SK-N-SH treated with all-trans-retinoic acid at 6 μM for 48 hours (cell line): Measurements from ENCODE around the gene PDLIM4.

Experiments used
- ATAC-seq: fragments of 200-7000 bp; cut with Tn5 transposase; 3 replicates; pipeline ENCODE4 v1.9.1; 2020; ENCODE audit warnings: mild to moderate bottlenecking, moderate library complexity
- ARNTL ChIP-seq: fragments of 450-650 bp; formaldehyde crosslinking; IDR thresholded peaks from 2 replicates; pipeline ENCODE4 v1.5.0; 2020; ENCODE audit warnings: low read depth, mild to moderate bottlenecking, moderate library complexity, borderline replicate concordance
- CREB5 ChIP-seq: fragments of 250-450 bp; sonication (Bioruptor Pico); IDR thresholded peaks from 2 replicates; pipeline ENCODE4 v1.5.1; 2020; ENCODE audit warnings: low read depth, mild to moderate bottlenecking, moderate library complexity
- CSDC2 ChIP-seq: fragments of 250-450 bp; sonication (Bioruptor Pico); IDR thresholded peaks from 2 replicates; pipeline ENCODE4 v1.5.0; 2020; ENCODE audit warnings: mild to moderate bottlenecking, moderate library complexity
- CSRNP3 ChIP-seq: fragments of 250-450 bp; sonication (Bioruptor Pico); IDR thresholded peaks from 2 replicates; pipeline ENCODE4 v1.5.1; 2021; ENCODE audit warnings: mild to moderate bottlenecking, moderate library complexity
- ESRRG ChIP-seq: fragments of 250-450 bp; sonication (Bioruptor Pico); IDR thresholded peaks from 2 replicates; pipeline ENCODE4 v1.6.1; 2021; ENCODE audit warnings: mild to moderate bottlenecking
- GLIS3 ChIP-seq: fragments of 250-450 bp; sonication (Bioruptor Pico); IDR thresholded peaks from 2 replicates; pipeline ENCODE4 v1.5.0; 2020; ENCODE audit warnings: mild to moderate bottlenecking, moderate library complexity
- ISL1 ChIP-seq: fragments of 250-450 bp; sonication (Bioruptor Pico); IDR thresholded peaks from 2 replicates; pipeline ENCODE4 v2.1.2; 2022; ENCODE audit warnings: mild to moderate bottlenecking, moderate library complexity
- OSR1 ChIP-seq: fragments of 250-450 bp; sonication (Bioruptor Pico); IDR thresholded peaks from 2 replicates; pipeline ENCODE4 v1.8.0; 2022; ENCODE audit warnings: moderate library complexity, mild to moderate bottlenecking, inconsistent platforms
- PATZ1 ChIP-seq: fragments of 250-450 bp; sonication (Bioruptor Pico); IDR thresholded peaks from 2 replicates; pipeline ENCODE4 v1.8.0; 2020; ENCODE audit warnings: mild to moderate bottlenecking, moderate library complexity, borderline replicate concordance
- POU6F1 ChIP-seq: fragments of 250-450 bp; sonication (Bioruptor Pico); IDR thresholded peaks from 2 replicates; pipeline ENCODE4 v1.8.0; 2021; ENCODE audit warnings: low read depth, mild to moderate bottlenecking, moderate library complexity, borderline replicate concordance
- PPARA ChIP-seq: fragments of 250-450 bp; sonication (Bioruptor Pico); IDR thresholded peaks from 2 replicates; pipeline ENCODE4 v1.5.0; 2020; ENCODE audit warnings: mild to moderate bottlenecking, borderline replicate concordance
- RARB ChIP-seq: fragments of 250-450 bp; sonication (Bioruptor Pico); IDR thresholded peaks from 2 replicates; pipeline ENCODE4 v1.8.0; 2021; ENCODE audit warnings: mild to moderate bottlenecking, moderate library complexity
- SNAI2 ChIP-seq: fragments of 250-450 bp; sonication (Bioruptor Pico); IDR thresholded peaks from 2 replicates; pipeline ENCODE4 v1.5.0; 2020; ENCODE audit warnings: mild to moderate bottlenecking, moderate library complexity
- TCF4 ChIP-seq: fragments of 250-450 bp; sonication (Bioruptor Pico); IDR thresholded peaks from 2 replicates; pipeline ENCODE4 v1.8.0; 2021; ENCODE audit warnings: mild to moderate bottlenecking, moderate library complexity, borderline replicate concordance
- TOX ChIP-seq: fragments of 250-450 bp; sonication (Bioruptor Pico); IDR thresholded peaks from 2 replicates; pipeline ENCODE4 v1.8.0; 2021; ENCODE audit warnings: mild to moderate bottlenecking, moderate library complexity, borderline replicate concordance
- TSHZ2 ChIP-seq: fragments of 250-450 bp; sonication (Bioruptor Pico); IDR thresholded peaks from 2 replicates; pipeline ENCODE4 v1.5.0; 2020; ENCODE audit warnings: mild to moderate bottlenecking, moderate library complexity
- ZC3H10 ChIP-seq: fragments of 250-450 bp; sonication (Bioruptor Pico); IDR thresholded peaks from 2 replicates; pipeline ENCODE4 v1.5.1; 2021; ENCODE audit warnings: mild to moderate bottlenecking, moderate library complexity
- ZFP3 ChIP-seq: fragments of 250-450 bp; sonication (Bioruptor Pico); IDR thresholded peaks from 2 replicates; pipeline ENCODE4 v1.5.0; 2020; ENCODE audit warnings: mild to moderate bottlenecking, moderate library complexity
- ZFP30 ChIP-seq: fragments of 450-650 bp; formaldehyde crosslinking; IDR thresholded peaks from 2 replicates; pipeline ENCODE4 v1.5.0; 2022; ENCODE audit warnings: mild to moderate bottlenecking, moderate library complexity
- ZNF565 ChIP-seq: fragments of 450-650 bp; formaldehyde crosslinking; conservative IDR thresholded peaks from 2 replicates; pipeline ENCODE4 v1.5.0; 2020; ENCODE audit warnings: low read depth, mild to moderate bottlenecking, moderate library complexity
- ZNF70 ChIP-seq: fragments of 450-650 bp; formaldehyde crosslinking; IDR thresholded peaks from 2 replicates; pipeline ENCODE4 v1.5.0; 2020; ENCODE audit warnings: mild to moderate bottlenecking, moderate library complexity
- ZNF8 ChIP-seq: fragments of 450-650 bp; formaldehyde crosslinking; IDR thresholded peaks from 2 replicates; pipeline ENCODE4 v1.5.0; 2020; ENCODE audit warnings: mild to moderate bottlenecking, moderate library complexity

Gene PDLIM4

DNA sequence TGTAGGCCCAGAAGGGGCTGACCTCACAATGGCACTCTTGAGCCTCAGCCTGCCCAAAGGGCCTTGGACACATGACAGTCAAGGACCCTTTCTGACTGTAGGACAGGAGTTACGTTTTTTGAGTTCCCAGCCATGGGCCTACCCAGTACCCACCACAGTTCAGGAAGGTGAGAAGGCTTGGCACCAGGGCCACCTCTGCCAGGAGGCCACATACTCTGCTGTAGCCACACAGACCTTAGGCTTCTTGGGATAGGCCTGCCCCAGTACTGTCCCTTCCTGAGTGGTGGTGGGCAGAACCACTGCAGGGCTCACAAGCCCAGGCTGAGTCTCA lies 12.8 kb downstream of the PDLIM4 start:
- TF ChIP-seq ZFP3 (CRISPR knock-in tag) (no peak), ISL1 (CRISPR knock-in tag) (no peak), TOX (CRISPR knock-in tag) (no peak), ZNF70 (CRISPR knock-in tag) (no peak), ARNTL (no peak), PATZ1 (no peak), ZNF8 (CRISPR knock-in tag) (no peak), ZNF565 (CRISPR knock-in tag) (no peak), GLIS3 (CRISPR knock-in tag) (no peak), CREB5 (no peak), RARB (CRISPR knock-in tag) (no peak), TSHZ2 (no peak), TCF4 (CRISPR knock-in tag) (no peak), CSRNP3 (no peak), ESRRG (CRISPR knock-in tag) (no peak), PPARA (CRISPR knock-in tag) (no peak), OSR1 (no peak), ZFP30 (CRISPR knock-in tag) (no peak), SNAI2 (no peak), CSDC2 (CRISPR knock-in tag) (no peak)

GRCh38 chr5:132270706-132271105 lies 13.2 kb downstream of the PDLIM4 start:
- no peak for TF ChIP-seq ZC3H10 (CRISPR knock-in tag)
- no peak for TF ChIP-seq ZNF565 (CRISPR knock-in tag)
- TF ChIP-seq ZFP30 (CRISPR knock-in tag), result no peak
- no peak for TF ChIP-seq CSDC2 (CRISPR knock-in tag)
- no peak for TF ChIP-seq ISL1 (CRISPR knock-in tag)
- no peak for TF ChIP-seq POU6F1
- TF ChIP-seq ZNF70 (CRISPR knock-in tag), result no peak
- no peak for ATAC-seq

More for the DNA sequence above, 12.8 kb downstream of the PDLIM4 start:
- ATAC-seq, result no peak

- ATAC-seq, result no peak
- TF ChIP-seq ZFP3 (CRISPR knock-in tag), result no peak
- no peak for TF ChIP-seq OSR1
- no peak for TF ChIP-seq ZNF70 (CRISPR knock-in tag)
- TF ChIP-seq CREB5, result no peak
- no peak for TF ChIP-seq ZFP30 (CRISPR knock-in tag)
- TF ChIP-seq CSDC2 (CRISPR knock-in tag), result no peak
- no peak for TF ChIP-seq PATZ1
- TF ChIP-seq TCF4 (CRISPR knock-in tag), result no peak
- TF ChIP-seq POU6F1, result no peak
- no peak for TF ChIP-seq ZNF565 (CRISPR knock-in tag)
- TF ChIP-seq ZNF8 (CRISPR knock-in tag), result no peak
Observed at GRCh38 chr5:132271251-132272246, 14.1 kb downstream of the PDLIM4 start.
